ENCODE measurements around the gene ADAMTS9. TPM values are rescaled to one million over a fixed set of nuclear protein-coding genes. Genes with fewer than 3 reads are reported as not detected.
A peak's percentile ranks its signal among the peaks of the same experiment; 100 is the strongest.

ADAMTS9 gene
- total RNA-seq, 2 donors from 2014 or later: 16.1 to 38.0 TPM

DNA sequence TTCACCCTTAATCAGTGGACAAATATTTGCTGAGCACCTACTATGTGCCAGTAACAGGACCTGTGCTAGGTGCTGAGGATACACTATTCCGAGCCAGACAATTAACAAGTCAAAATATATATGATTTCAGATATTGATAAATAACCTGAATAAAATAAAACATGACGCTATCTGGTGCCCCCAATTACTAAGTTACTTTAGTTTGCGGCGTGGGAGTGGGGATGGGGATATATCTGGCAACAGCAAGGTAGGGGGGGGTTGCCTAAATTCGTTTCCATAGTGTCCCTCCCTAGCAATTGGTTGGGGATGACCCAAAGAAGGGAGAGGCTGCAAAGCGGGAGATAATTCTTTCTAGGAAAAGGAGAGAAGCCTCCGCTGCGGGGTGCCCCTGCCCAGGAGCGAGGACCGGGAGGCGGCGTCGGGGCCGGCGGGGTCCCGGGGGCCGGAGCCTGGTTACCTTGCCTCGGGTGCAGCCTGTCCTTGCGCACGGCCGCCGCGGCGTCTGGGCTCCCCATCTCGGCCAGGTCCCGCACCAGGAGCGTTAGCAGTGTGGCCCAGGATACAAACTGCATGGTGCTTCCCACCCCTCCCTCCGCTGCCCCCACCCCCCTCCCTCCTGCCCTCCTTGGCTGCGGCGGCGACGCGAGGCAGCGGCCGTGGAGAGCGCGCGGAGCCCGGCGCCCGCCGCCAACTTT is 567 bp downstream of the ADAMTS9 start:
- TF ChIP-seq, protein P1, sequence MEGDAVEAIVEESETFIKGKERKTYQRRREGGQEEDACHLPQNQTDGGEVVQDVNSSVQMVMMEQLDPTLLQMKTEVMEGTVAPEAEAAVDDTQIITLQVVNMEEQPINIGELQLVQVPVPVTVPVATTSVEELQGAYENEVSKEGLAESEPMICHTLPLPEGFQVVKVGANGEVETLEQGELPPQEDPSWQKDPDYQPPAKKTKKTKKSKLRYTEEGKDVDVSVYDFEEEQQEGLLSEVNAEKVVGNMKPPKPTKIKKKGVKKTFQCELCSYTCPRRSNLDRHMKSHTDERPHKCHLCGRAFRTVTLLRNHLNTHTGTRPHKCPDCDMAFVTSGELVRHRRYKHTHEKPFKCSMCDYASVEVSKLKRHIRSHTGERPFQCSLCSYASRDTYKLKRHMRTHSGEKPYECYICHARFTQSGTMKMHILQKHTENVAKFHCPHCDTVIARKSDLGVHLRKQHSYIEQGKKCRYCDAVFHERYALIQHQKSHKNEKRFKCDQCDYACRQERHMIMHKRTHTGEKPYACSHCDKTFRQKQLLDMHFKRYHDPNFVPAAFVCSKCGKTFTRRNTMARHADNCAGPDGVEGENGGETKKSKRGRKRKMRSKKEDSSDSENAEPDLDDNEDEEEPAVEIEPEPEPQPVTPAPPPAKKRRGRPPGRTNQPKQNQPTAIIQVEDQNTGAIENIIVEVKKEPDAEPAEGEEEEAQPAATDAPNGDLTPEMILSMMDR (conservative IDR thresholded peaks at IDR 0.05): no peak
- Histone ChIP-seq H3K4me3 (ENCODE audit: low read length) (peak overlapping the region; percentile 91), H3K4me1 (ENCODE audit: control insufficient read depth, insufficient read depth, low read length) (peaks cover 3% of the 10 kb centered on the region), H3K27me3 (ENCODE audit: control insufficient read depth, insufficient read depth, low read length, poor library complexity, severe bottlenecking) (peaks cover 50% of the 10 kb centered on the region), H3K9me3 (ENCODE audit: control insufficient read depth, low read length) (no peaks in the 10 kb centered on the region), H3K27ac (ENCODE audit: low read depth, low read length) (no peak overlapping the region), H3K9ac (ENCODE audit: extremely low read depth, low read length, poor library complexity, severe bottlenecking) (peak overlapping the region; percentile 68), H3K36me3 (ENCODE audit: control insufficient read depth, insufficient read depth, low read length) (no peaks in the 10 kb centered on the region)
- Mint-ChIP-seq H3K36me3 (ENCODE audit: low read depth) (no peaks in the 10 kb centered on the region), H3K4me3 (peak overlapping the region; percentile 73), H3K4me1 (peaks cover 26% of the 10 kb centered on the region), H3K27me3 (ENCODE audit: insufficient read depth) (peaks cover 71% of the 10 kb centered on the region), H3K27ac (no peak overlapping the region), H3K9me3 (no peaks in the 10 kb centered on the region)
- no peak for DNase-seq
- WGBS, 2 experiments (ENCODE audit: insufficient coverage in 1 of 2, insufficient read length in 1 of 2): 0% methylated on average over 9 to 41 of the region's 42 CpGs

DNA sequence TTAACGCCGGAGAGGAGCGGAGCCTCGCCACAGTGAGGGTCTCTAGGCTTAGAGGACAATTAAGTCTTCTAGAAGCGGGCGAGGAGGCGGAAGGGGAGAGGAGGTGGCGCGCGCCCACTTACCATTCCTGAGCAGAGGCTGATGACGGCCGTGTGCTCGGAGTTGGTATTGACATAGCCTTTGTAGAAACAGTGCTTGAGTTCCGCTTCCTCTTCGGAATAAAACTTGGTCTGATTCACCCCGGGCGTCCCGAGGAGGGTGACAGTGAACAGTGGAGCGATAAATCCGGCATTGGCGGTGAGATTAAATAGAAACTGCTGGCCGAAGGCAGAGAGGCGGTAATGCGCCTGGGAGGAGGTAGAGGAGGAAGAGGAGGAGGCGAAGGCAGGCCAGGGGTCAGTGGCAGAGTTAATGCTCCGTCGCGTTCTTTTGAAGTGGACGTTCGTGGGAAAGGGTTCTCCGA is 1.3 kb downstream of the ADAMTS9 start:
- H3K4me1 Mint-ChIP-seq: peaks cover 30% of the 10 kb centered on the region
- peaks cover 3% of the 10 kb centered on the region for H3K4me1 ChIP-seq (ENCODE audit: control insufficient read depth, insufficient read depth, low read length)
- DNase-seq: no peak
- TF ChIP-seq, protein P1 (conservative IDR thresholded peaks at IDR 0.05): no peak
- 0 to 1% methylated on average over 14 to 31 of the region's 31 CpGs for WGBS, 2 experiments (ENCODE audit: insufficient coverage in 1 of 2, insufficient read length in 1 of 2)
- H3K27ac ChIP-seq (ENCODE audit: low read depth, low read length): peak overlapping the region; percentile 61
- H3K4me3 Mint-ChIP-seq: peak overlapping the region; percentile 73
- H3K36me3 ChIP-seq (ENCODE audit: control insufficient read depth, insufficient read depth, low read length): no peaks in the 10 kb centered on the region
- peak overlapping the region; percentile 89 for H3K27ac Mint-ChIP-seq
- H3K9me3 Mint-ChIP-seq: no peaks in the 10 kb centered on the region
- no peaks in the 10 kb centered on the region for H3K9me3 ChIP-seq (ENCODE audit: control insufficient read depth, low read length)
- H3K27me3 Mint-ChIP-seq (ENCODE audit: insufficient read depth): peaks cover 75% of the 10 kb centered on the region
- H3K27me3 ChIP-seq (ENCODE audit: control insufficient read depth, insufficient read depth, low read length, poor library complexity, severe bottlenecking): peaks cover 50% of the 10 kb centered on the region
- H3K9ac ChIP-seq (ENCODE audit: extremely low read depth, low read length, poor library complexity, severe bottlenecking): peak overlapping the region; percentile 68
- H3K36me3 Mint-ChIP-seq (ENCODE audit: low read depth): no peaks in the 10 kb centered on the region
- peak overlapping the region; percentile 89 for H3K4me3 ChIP-seq (ENCODE audit: low read length)

DNA sequence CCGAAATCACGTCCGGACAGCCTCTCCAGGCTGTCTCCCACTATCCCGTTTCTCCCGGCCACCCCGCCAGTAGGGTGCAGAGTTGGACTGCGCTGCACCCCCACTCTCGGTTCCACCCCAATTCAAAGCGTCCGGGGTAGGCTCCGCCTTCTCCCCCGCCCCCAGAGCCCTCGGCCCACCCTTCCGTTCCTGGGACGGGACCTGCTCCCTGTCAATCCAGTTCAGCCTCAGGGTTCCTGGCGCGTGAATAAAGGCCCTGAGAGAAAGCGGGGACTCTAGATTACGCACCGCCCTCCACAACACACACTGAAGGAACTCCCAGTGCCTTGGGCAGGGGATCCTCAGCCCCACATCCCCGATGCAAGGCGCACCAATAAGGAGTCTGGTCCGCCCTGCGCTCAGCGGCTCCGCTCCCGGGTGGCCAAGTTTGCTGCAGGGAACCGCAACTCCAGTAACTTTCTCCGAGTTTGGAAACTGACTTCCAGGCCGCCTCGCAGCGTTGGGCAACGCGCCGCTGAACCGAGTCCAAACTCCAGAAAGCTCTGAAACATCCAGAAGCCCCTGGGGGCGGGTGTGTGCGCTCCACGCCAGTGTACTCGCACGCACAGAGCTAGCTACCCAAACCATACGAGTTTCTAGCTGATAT is 1.9 kb downstream of the ADAMTS9 start:
- H3K9me3 ChIP-seq (ENCODE audit: control insufficient read depth, low read length): no peaks in the 10 kb centered on the region
- peak overlapping the region; percentile 89 for H3K4me3 ChIP-seq (ENCODE audit: low read length)
- H3K9me3 Mint-ChIP-seq: no peaks in the 10 kb centered on the region
- peaks cover 32% of the 10 kb centered on the region for H3K4me1 Mint-ChIP-seq
- peak overlapping the region; percentile 68 for H3K9ac ChIP-seq (ENCODE audit: extremely low read depth, low read length, poor library complexity, severe bottlenecking)
- 0% methylated on average over 19 to 42 of the region's 42 CpGs for WGBS, 2 experiments (ENCODE audit: insufficient coverage in 1 of 2, insufficient read length in 1 of 2)
- peak overlapping the region; percentile 89 for H3K27ac Mint-ChIP-seq
- peak; percentile 96 for DNase-seq
- H3K4me3 Mint-ChIP-seq: peak overlapping the region; percentile 73
- peaks cover 3% of the 10 kb centered on the region for H3K4me1 ChIP-seq (ENCODE audit: control insufficient read depth, insufficient read depth, low read length)
- peaks cover 3% of the 10 kb centered on the region for H3K36me3 ChIP-seq (ENCODE audit: control insufficient read depth, insufficient read depth, low read length)
- peaks cover 48% of the 10 kb centered on the region for H3K27me3 ChIP-seq (ENCODE audit: control insufficient read depth, insufficient read depth, low read length, poor library complexity, severe bottlenecking)
- TF ChIP-seq, protein P1 (conservative IDR thresholded peaks at IDR 0.05): peak; percentile 39
- no peaks in the 10 kb centered on the region for H3K36me3 Mint-ChIP-seq (ENCODE audit: low read depth)
- peaks cover 72% of the 10 kb centered on the region for H3K27me3 Mint-ChIP-seq (ENCODE audit: insufficient read depth)
- H3K27ac ChIP-seq (ENCODE audit: low read depth, low read length): peak overlapping the region; percentile 61

All from endodermal cell (in vitro differentiated cells).